GM23338 (cell line): Measurements from ENCODE around the gene TDO2.

Experiments
- CREB1 ChIP-seq: fragments of 250-450 bp; sonication (Bioruptor Pico); IDR thresholded peaks from 2 replicates; pipeline ENCODE4 v1.5.0; 2020; ENCODE audit warnings: low read depth, mild to moderate bottlenecking, moderate library complexity
- CTCF ChIP-seq, 2 experiments: fragments of 200-600 bp in 1 of 2; sonication (generic) in 1 of 2; conservative IDR thresholded peaks; 2 replicates each; pipeline versions ENCODE4 v1.5.1 to v1.6.1; 2016 to 2017; ENCODE audit warnings: antibody characterized with exemption in 2 of 2, low read depth in 2 of 2, mild to moderate bottlenecking in 2 of 2, moderate library complexity in 1 of 2
- ETS1 ChIP-seq: IDR thresholded peaks from 2 replicates; pipeline ENCODE4 v1.6.1; 2016; ENCODE audit warnings: antibody characterized with exemption
- EZH2 ChIP-seq: fragments of 200-600 bp; sonication (generic); IDR thresholded peaks from one replicate; pipeline ENCODE4 v1.8.0; 2017; ENCODE audit warnings: antibody characterized with exemption, mild to moderate bottlenecking, low read depth; ENCODE audit not compliant: unreplicated experiment
- EZH2phosphoT487 ChIP-seq: fragments of 200-600 bp; sonication (generic); IDR thresholded peaks from one replicate; pipeline ENCODE4 v1.8.1; 2018; ENCODE audit warnings: antibody characterized with exemption; ENCODE audit not compliant: unreplicated experiment
- NANOG ChIP-seq: IDR thresholded peaks from 2 replicates; pipeline ENCODE4 v1.6.1; 2016; ENCODE audit warnings: antibody characterized with exemption, borderline replicate concordance
- POLR2AphosphoS5 ChIP-seq: IDR thresholded peaks from 2 replicates; pipeline ENCODE4 v1.6.1; 2016; ENCODE audit warnings: antibody characterized with exemption, low read depth
- REST ChIP-seq: IDR thresholded peaks from one replicate; pipeline ENCODE4 v1.6.1; 2018; ENCODE audit warnings: antibody characterized with exemption; ENCODE audit not compliant: unreplicated experiment
- STAT1 ChIP-seq: IDR thresholded peaks from one replicate; pipeline ENCODE4 v1.6.1; 2016; ENCODE audit warnings: antibody characterized with exemption; ENCODE audit not compliant: unreplicated experiment
- ZNF331 ChIP-seq: fragments of 250-450 bp; sonication (Bioruptor Pico); IDR thresholded peaks from 2 replicates; pipeline ENCODE4 v1.5.0; 2020; ENCODE audit warnings: low read depth, mild to moderate bottlenecking, moderate library complexity

- TF ChIP-seq CTCF (conservative IDR thresholded peaks at IDR 0.05; ENCODE audit: low read depth in 2 of 2) (no peak), CREB1 (CRISPR knock-in tag) (no peak), EZH2phosphoT487 (no peak), EZH2 (no peak), REST (no peak), POLR2AphosphoS5 (no peak), STAT1 (no peak), NANOG (no peak), ZNF331 (CRISPR knock-in tag) (no peak), ETS1 (no peak)
These were observed 21.9 kb upstream of the TDO2 start for GRCh38 chr4:155881555-155881954.
